GM18499 (cell line): Measurements from ENCODE around the gene AAR2.

Experiments
- ATAC-seq: cut with Tn5 transposase; IDR thresholded peaks from one replicate; pipeline ENCODE4 v1.9.1; 2021; ENCODE audit warnings: moderate number of reproducible peaks; ENCODE audit not compliant: insufficient read depth, unreplicated experiment

AAR2 gene

GRCh38 chr20:36254076-36254475 is 17.8 kb downstream of the AAR2 start:
- no peak for ATAC-seq

GRCh38 chr20:36255445-36255844 is 19.2 kb downstream of the AAR2 start:
- ATAC-seq, result no peak

GRCh38 chr20:36259177-36260061 is 23.1 kb downstream of the AAR2 start:
- no peak for ATAC-seq

- ATAC-seq, result no peak
Observed at GRCh38 chr20:36260316-36260715, 24.0 kb downstream of the AAR2 start.

DNA sequence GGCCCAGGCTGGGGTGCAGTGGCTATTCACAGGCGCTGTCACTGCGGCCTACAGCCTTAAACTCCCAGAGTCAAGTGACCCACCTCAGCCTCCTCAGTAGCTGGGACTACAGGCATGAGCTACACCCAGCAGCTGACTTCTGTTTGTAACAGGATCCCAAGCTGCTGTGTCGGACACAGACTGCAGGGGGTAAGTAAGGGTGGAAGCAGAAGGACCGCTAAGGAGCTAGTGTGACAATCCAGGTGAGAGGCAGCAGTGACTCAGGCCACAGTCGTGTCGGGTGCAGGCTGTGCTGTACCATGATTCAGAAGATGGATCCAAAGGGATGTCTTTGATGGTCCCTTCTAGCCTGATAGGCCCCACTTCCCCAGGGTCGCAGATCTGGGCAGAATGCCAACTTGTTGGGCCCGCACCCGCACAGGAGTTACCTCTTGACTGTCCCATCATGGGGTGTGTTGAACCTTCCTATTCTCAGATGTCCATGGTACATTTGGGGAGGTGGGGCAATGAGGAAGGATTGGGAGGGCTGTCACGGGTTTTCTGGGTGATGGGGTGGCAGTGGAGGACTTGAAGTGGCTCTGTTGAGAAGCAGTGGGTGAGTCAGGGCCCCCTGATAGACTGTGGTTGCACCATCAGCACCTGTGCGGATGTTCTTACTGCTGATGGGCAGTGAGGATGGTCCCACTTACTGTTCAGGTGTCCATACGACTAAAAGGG is 25.3 kb downstream of the AAR2 start:
- no peak for ATAC-seq

GRCh38 chr20:36262440-36262839 is 26.2 kb downstream of the AAR2 start:
- no peak for ATAC-seq

- ATAC-seq, result no peak
Observed at GRCh38 chr20:36264426-36265246, 28.4 kb downstream of the AAR2 start.

GRCh38 chr20:36266189-36266588 is 29.9 kb downstream of the AAR2 start:
- ATAC-seq, result no peak

GRCh38 chr20:36267605-36268381 is 31.5 kb downstream of the AAR2 start:
- no peak for ATAC-seq

DNA sequence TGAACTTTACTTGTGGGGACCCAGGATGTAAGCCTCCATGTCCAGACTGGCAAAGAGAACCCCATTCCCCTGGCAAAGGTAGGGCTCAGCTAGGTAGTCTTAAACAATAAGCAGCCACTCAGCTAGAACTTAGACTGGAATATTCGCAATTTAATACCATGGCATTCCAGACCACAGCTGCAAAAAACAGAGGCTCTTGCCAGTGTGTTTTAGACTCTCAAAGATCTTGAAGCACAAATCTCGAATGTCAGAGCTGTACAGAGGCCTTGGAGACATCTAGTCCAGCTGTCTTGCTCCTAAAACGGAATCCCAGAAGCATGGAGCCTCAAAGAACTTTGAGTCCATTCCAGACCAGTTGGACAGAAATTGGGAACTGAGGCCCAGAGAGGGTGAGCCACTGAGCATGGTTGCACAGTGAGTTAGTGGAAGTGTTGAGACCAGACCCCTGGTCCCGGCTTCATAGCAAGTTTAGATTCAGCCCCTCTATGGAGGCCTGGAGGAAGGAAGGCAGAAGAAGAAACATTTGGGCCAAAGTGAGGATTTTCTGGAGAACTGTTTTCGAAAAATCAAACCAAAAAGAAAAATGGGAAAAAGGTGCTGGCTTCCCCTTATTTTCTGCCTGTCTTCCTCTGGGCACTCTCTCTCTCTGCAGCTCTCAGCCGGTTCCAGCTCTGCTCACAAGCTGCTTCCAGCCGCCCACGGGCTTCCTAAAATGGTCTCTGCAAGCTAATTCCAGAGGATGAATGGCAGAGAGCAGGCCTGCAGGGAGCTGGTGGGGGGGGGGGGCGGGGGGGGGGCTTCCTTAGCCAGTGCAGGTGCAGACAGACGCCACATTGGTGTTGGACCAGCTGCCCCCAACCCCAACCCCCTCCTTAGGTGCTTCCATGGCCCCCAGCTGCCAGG is 32.4 kb downstream of the AAR2 start:
- ATAC-seq, result no peak

- ATAC-seq, result no peak
Observed at GRCh38 chr20:36269507-36269906, 33.2 kb downstream of the AAR2 start.

DNA sequence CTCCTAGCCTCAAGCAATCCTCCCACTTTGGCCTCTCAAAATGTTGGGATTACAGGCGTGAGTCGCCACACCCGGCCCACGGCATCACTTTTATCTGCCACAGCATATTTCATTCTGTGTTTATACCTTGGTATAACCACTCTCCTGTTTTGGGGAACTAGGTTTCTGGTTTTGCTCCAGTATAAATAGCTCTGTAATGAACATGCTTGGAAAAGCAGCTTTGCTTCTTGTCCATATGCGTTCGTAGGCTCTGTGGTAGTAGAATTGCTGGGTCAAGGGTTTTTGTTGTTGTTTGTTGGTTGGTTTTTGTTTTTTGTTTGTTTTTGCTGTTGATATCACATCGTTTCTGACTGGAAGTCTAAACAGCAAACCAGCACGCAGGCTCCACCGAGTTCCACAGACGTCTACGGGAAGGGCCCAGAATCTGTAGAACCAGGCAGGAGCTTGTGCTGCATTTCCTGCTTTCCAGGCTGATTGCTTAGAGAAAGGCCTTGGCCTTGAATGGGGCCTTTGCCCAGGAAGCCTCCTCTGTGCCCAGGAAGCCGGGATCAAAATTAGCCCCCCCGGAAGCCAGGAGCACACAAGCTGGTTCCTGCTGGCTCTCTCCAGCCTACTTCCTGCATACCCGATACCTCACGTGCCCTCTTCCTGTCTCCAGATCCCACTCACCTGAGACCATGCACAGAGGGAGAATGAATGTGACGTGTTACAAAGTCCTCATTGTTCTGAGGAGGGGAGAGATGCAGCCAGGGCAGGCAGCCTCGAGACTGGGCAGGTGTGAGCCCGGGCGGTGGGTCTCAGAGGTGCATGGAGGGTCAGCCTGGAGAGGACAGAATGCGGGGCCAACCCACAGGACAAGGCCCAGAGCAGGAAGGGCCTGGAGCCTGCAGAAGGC is 34.7 kb downstream of the AAR2 start:
- no peak for ATAC-seq

DNA sequence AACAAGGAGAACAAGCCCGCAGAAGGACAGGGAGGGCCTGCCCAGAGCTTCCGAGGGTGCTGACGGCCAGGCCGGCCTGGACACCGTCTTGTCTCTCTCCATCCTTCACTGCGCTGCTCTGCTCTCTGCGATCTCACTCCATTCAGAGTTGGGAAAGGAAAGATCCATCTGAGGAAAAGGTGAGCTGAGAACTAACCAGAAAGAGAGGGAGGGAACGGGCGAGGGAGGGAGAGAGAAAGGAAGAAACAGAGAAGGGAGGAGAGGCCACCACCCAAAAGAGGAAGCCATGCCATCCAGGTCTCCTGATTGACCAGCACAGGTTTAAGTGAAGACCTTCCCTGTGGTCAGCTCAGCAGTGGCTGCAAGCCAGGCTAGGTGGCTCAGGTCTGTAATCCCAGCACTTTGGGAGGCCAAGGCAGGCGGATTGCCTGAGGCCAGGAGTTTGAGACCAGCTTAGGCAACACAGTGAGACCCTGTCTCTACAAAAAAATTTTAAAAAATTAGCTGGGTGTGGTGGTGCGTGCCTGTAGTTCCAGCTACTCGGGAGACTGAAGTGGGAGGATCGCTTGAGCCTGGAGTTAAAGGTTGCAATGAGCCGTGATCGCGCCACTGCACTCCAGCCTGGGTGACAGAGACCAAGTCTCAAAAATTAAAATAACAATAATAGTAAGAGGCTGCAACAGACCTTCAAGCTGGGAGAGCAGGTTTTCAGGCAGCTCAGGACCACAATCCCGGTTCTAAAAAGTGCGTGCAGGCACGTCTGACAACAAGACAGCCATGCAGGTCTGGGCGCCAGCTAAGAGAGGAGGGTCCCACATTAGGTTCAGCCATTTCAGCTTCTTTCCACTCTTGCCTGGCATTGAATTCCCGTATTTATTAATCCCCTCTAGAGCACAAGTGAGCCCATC is 35.6 kb downstream of the AAR2 start:
- ATAC-seq, result no peak

GRCh38 chr20:36272547-36273220 is 36.4 kb downstream of the AAR2 start:
- ATAC-seq, result no peak

- ATAC-seq, result no peak
Observed at GRCh38 chr20:36273414-36274180, 37.3 kb downstream of the AAR2 start.
